IMR-90 (cell line): Measurements from ENCODE around the gene FXN. TPM values are rescaled to one million over a fixed set of nuclear protein-coding genes. Genes with fewer than 3 reads are reported as not detected.
A peak's percentile ranks its signal among the peaks of the same experiment; 100 is the strongest.

Source experiments
- ATAC-seq: fragments of 200-7000 bp; cut with Tn5 transposase; 2 replicates; pipeline ENCODE4 v1.9.1; 2020; ENCODE audit warnings: low read depth, mild to moderate bottlenecking, moderate library complexity
- BruUV-seq: library from RNA; stranded (reverse); fragments of 400-500 nt; replicated peaks from 2 replicates; lab custom pipeline; 2021; lab: Mats Ljungman, UMichigan
- CTCF ChIA-PET: fragments of 300-600 bp; formaldehyde crosslinking; extraction: SDS; loops from one replicate; lab custom pipeline; 2021; ENCODE audit warnings: antibody characterized with exemption; lab: Yijun Ruan, JAX
- POLR2A ChIA-PET: fragments of 300-600 bp; sonication (Branson Sonifier 250); formaldehyde crosslinking; loops from one replicate; lab custom pipeline; 2022; ENCODE audit warnings: antibody characterized with exemption; ENCODE audit not compliant: unreplicated experiment; lab: Charles Lee
- DNase-seq: peaks from one replicate; pipeline ENCODE4 v3.0.0; 2013
- H2AFZ ChIP-seq: replicated peaks from 2 replicates; pipeline ENCODE3; 2013; ENCODE audit warnings: low read length, mild to moderate bottlenecking; ENCODE audit not compliant: poor library complexity
- H2AK5ac ChIP-seq: 2 replicates; pipeline ENCODE4 v1.6.1; 2013; ENCODE audit warnings: low read depth, low read length, inconsistent platforms
- H2AK9ac ChIP-seq: replicated peaks from 2 replicates; pipeline ENCODE3; 2013; ENCODE audit warnings: mild to moderate bottlenecking, low read depth, low read length, moderate library complexity; ENCODE audit not compliant: poor library complexity
- H2BK120ac ChIP-seq: 2 replicates; pipeline ENCODE4 v1.6.1; 2013; ENCODE audit warnings: low read depth, low read length, inconsistent platforms
- H2BK15ac ChIP-seq: 3 replicates; pipeline ENCODE4 v1.6.1; 2013; ENCODE audit warnings: low read depth, low read length, inconsistent platforms
- H2BK20ac ChIP-seq: 2 replicates; pipeline ENCODE4 v1.6.1; 2013; ENCODE audit warnings: low read depth, mild to moderate bottlenecking, inconsistent platforms, low read length, moderate library complexity
- H2BK5ac ChIP-seq: 2 replicates; pipeline ENCODE4 v1.6.1; 2013; ENCODE audit warnings: mild to moderate bottlenecking, low read depth, low read length, inconsistent platforms; ENCODE audit not compliant: poor library complexity, severe bottlenecking
- H3K14ac ChIP-seq: replicated peaks from 2 replicates; pipeline ENCODE4 v1.6.1; 2013; ENCODE audit warnings: low read depth, low read length, inconsistent platforms
- H3K18ac ChIP-seq: 2 replicates; pipeline ENCODE4 v1.6.1; 2013; ENCODE audit warnings: low read depth, low read length, control low read depth
- H3K23ac ChIP-seq: 2 replicates; pipeline ENCODE4 v1.6.1; 2013; ENCODE audit warnings: low read depth, low read length, inconsistent platforms
- H3K27ac ChIP-seq: 2 replicates; pipeline ENCODE4 v1.5.1; 2013; ENCODE audit warnings: mild to moderate bottlenecking, control low read depth, low read length; ENCODE audit not compliant: insufficient read depth
- H3K27me3 ChIP-seq: 2 replicates; pipeline ENCODE4 v1.6.1; 2013; ENCODE audit warnings: low read length; ENCODE audit not compliant: control insufficient read depth, insufficient read depth
- H3K36me3 ChIP-seq: 2 replicates; pipeline ENCODE4 v1.6.1; 2013; ENCODE audit warnings: low read length, mixed read lengths; ENCODE audit not compliant: control insufficient read depth, insufficient read depth
- H3K4ac ChIP-seq: 2 replicates; pipeline ENCODE4 v1.6.1; 2013; ENCODE audit warnings: low read depth, low read length, inconsistent platforms
- H3K4me1 ChIP-seq: 2 replicates; pipeline ENCODE4 v1.6.1; 2013; ENCODE audit warnings: low read length, mixed read lengths; ENCODE audit not compliant: control insufficient read depth, insufficient read depth
- H3K4me2 ChIP-seq: 2 replicates; pipeline ENCODE4 v1.6.1; 2013; ENCODE audit warnings: low read depth, mild to moderate bottlenecking, control low read depth, low read length, moderate library complexity
- H3K4me3 ChIP-seq: 2 replicates; pipeline ENCODE4 v1.5.1; 2013; ENCODE audit warnings: low read depth, mild to moderate bottlenecking, control low read depth, low read length, moderate library complexity; ENCODE audit not compliant: insufficient read depth
- H3K56ac ChIP-seq: 2 replicates; pipeline ENCODE4 v1.6.1; 2013; ENCODE audit warnings: low read length, inconsistent platforms; ENCODE audit not compliant: insufficient read depth; ENCODE audit errors: extremely low read depth
- H3K79me1 ChIP-seq, 2 experiments: 2 replicates each; pipeline ENCODE4 v1.6.1; 2013; ENCODE audit warnings: low read length in 2 of 2, inconsistent platforms in 1 of 2, low read depth in 1 of 2
- H3K9ac ChIP-seq: 2 replicates; pipeline ENCODE4 v1.6.1; 2013; ENCODE audit warnings: low read depth, low read length, control low read depth
- H3K9me1 ChIP-seq: 2 replicates; pipeline ENCODE4 v1.6.1; 2013; ENCODE audit warnings: low read length, inconsistent platforms; ENCODE audit not compliant: insufficient read depth
- H3K9me3 ChIP-seq: 2 replicates; pipeline ENCODE4 v1.6.1; 2013; ENCODE audit warnings: low read length; ENCODE audit not compliant: control insufficient read depth, insufficient read depth
- H4K20me1 ChIP-seq: 2 replicates; pipeline ENCODE4 v1.6.1; 2013; ENCODE audit warnings: low read length, inconsistent platforms; ENCODE audit not compliant: insufficient read depth
- H4K5ac ChIP-seq: 2 replicates; pipeline ENCODE4 v1.6.1; 2013; ENCODE audit warnings: mild to moderate bottlenecking, low read depth, low read length, control low read depth
- H4K8ac ChIP-seq, 2 experiments: 2 replicates each; pipeline ENCODE4 v1.6.1; 2013; ENCODE audit warnings: low read depth in 2 of 2, low read length in 2 of 2, control low read depth in 1 of 2, inconsistent platforms in 1 of 2
- H4K91ac ChIP-seq: 2 replicates; pipeline ENCODE4 v1.6.1; 2013; ENCODE audit warnings: low read depth, low read length, inconsistent platforms; ENCODE audit not compliant: insufficient read depth
- BHLHE40 ChIP-seq: fragments of 150-350 bp; IDR thresholded peaks from 2 replicates; pipeline ENCODE4 v1.6.1; 2016; ENCODE audit warnings: mild to moderate bottlenecking, low read depth, low read length
- CEBPB ChIP-seq: IDR thresholded peaks from 2 replicates; pipeline ENCODE4 v1.6.1; 2012; ENCODE audit warnings: low read depth, low read length, improper control_type of control experiment
- CHD1 ChIP-seq: IDR thresholded peaks from 2 replicates; pipeline ENCODE4 v1.6.1; 2012; ENCODE audit warnings: low read depth, low read length, improper control_type of control experiment
- ELK1 ChIP-seq: fragments of 150-350 bp; IDR thresholded peaks from 2 replicates; pipeline ENCODE4 v1.6.1; 2016; ENCODE audit warnings: low read depth, mild to moderate bottlenecking, low read length, moderate library complexity, borderline replicate concordance
- MAZ ChIP-seq: IDR thresholded peaks from 2 replicates; pipeline ENCODE4 v1.6.1; 2012; ENCODE audit warnings: low read depth, mild to moderate bottlenecking, low read length, improper control_type of control experiment, moderate library complexity, borderline replicate concordance
- MXI1 ChIP-seq: IDR thresholded peaks from 2 replicates; pipeline ENCODE4 v1.6.1; 2012; ENCODE audit warnings: low read depth, mild to moderate bottlenecking, low read length, moderate library complexity, borderline replicate concordance
- NFE2L2 ChIP-seq: fragments of 150-350 bp; IDR thresholded peaks from 2 replicates; pipeline ENCODE4 v1.6.1; 2016; ENCODE audit warnings: low read depth, mild to moderate bottlenecking, low read length
- POLR2A ChIP-seq: IDR thresholded peaks from 2 replicates; pipeline ENCODE4 v1.6.1; 2012; ENCODE audit warnings: mild to moderate bottlenecking, low read depth, low read length
- RAD21 ChIP-seq: IDR thresholded peaks from 2 replicates; pipeline ENCODE4 v1.6.1; 2012; ENCODE audit warnings: low read length, improper control_type of control experiment
- RCOR1 ChIP-seq: IDR thresholded peaks from 2 replicates; pipeline ENCODE4 v1.6.1; 2012; ENCODE audit warnings: mild to moderate bottlenecking, low read length, improper control_type of control experiment; ENCODE audit not compliant: insufficient replicate concordance
- RFX5 ChIP-seq: IDR thresholded peaks from 2 replicates; pipeline ENCODE4 v1.8.0; 2012; ENCODE audit warnings: low read depth, mild to moderate bottlenecking, low read length, moderate library complexity
- WGBS, 2 experiments: methylation state at CpG; one replicate each; pipeline versions ENCODE4 v1.1.5 to v1.1.7; 2013; ENCODE audit warnings: missing lambda C conversion rate in 2 of 2; ENCODE audit not compliant: insufficient read length in 1 of 2; ENCODE audit errors: extremely low coverage in 2 of 2; 5-methylcytosine and 5-hydroxymethylcytosine counted together
- dilution Hi-C: fragments of 300-500 bp; cut with HindIII; formaldehyde crosslinking; loops from one replicate; pipeline ENCODE4 v1.14.3; 2018; ENCODE audit warnings: low sequenced_read_pairs; ENCODE audit not compliant: unreplicated experiment
- in situ Hi-C: fragments of 300-500 bp; cut with MboI; formaldehyde crosslinking; loops from 3 replicates; pipeline ENCODE4 v1.14.3; 2019; ENCODE audit warnings: low sequenced_read_pairs, inconsistent platforms, mixed read lengths
- intact Hi-C: fragments of 100-400 bp; cut with micrococcal nuclease; formaldehyde crosslinking; loops from 2 replicates; pipeline ENCODE4 v1.10.0; 2022
- polyA plus RNA-seq, 3 experiments: library from polyadenylated mRNA; depleted of rRNA; stranded (reverse); fragments of >200 nt; gene quantifications; 2 replicates each; pipeline ENCODE4 v1.2.3, GENCODE V29; 2012; ENCODE audit warnings: low replicate concordance in 1 of 3
- total RNA-seq: library from RNA; depleted of rRNA; stranded (reverse); fragments of >200 nt; gene quantifications from 2 replicates; pipeline ENCODE4 v1.2.3, GENCODE V29; 2012

The FXN gene
- total and polyA plus RNA-seq, 2 of the 4 experiments (the other 2 are of a cell fraction): 3.9 to 18.1 TPM

- no peak overlapping the region; the same call in 1 of the 2 replicates for H3K23ac ChIP-seq
- in situ Hi-C loops (no loop called here), dilution Hi-C loops (no loop called here), intact Hi-C loops (no loop called here)
- no peaks in the 10 kb centered on the region for H3K9me3 ChIP-seq
- no peak overlapping the region for H3K9ac ChIP-seq
- DNase-seq (no peak), ATAC-seq (no peak)
- H2BK120ac ChIP-seq: no peak overlapping the region
- H3K36me3 ChIP-seq: no peaks in the 10 kb centered on the region
- no peaks in the 10 kb centered on the region for H3K27me3 ChIP-seq
- peaks cover 8% of the 10 kb centered on the region for H3K4me1 ChIP-seq
- H2BK20ac ChIP-seq: no peak overlapping the region
- no peak overlapping the region for H4K91ac ChIP-seq
- peak overlapping the region; percentile 55; the same call in 1 of the 2 replicates for H3K4ac ChIP-seq
- no peak overlapping the region for H4K5ac ChIP-seq
- H3K18ac ChIP-seq: no peak overlapping the region
- ChIA-PET CTCF (interaction anchor here (1.0 kb wide), 1 partner anchor 23 kb away, joined by 3 read pairs; no protein-coding TSS in a partner anchor), POLR2A (interaction anchor here (0.5 kb wide), 1 partner anchor 85 kb away, joined by 3 read pairs; no protein-coding TSS in a partner anchor)
- no peak overlapping the region; the same call in 1 of the 2 replicates for H2AK5ac ChIP-seq
- H3K56ac ChIP-seq: no peak overlapping the region
- H3K27ac ChIP-seq: no peak overlapping the region
- H2AFZ ChIP-seq: peak overlapping the region; percentile 8
- TF ChIP-seq MAZ (no peak), NFE2L2 (no peak), CHD1 (no peak), RFX5 (no peak), CEBPB (no peak), POLR2A (no peak), RCOR1 (no peak), ELK1 (no peak), MXI1 (no peak), BHLHE40 (no peak), RAD21 (no peak)
- 89% methylated on average over 3 of the region's 7 CpGs; no CpG with 5 or more reads in 1 of the 2 experiments for WGBS, 2 experiments
- H4K8ac ChIP-seq: no peak overlapping the region
- no peak overlapping the region for H2BK5ac ChIP-seq
- BruUV-seq: no TSS peak
- 0 out of 2 replicates have a peak overlapping the region, but pooled peaks have one; percentile 4 for H3K14ac ChIP-seq
- H2BK15ac ChIP-seq: no peak overlapping the region
- H2AK9ac ChIP-seq: no peak overlapping the region
- no peak overlapping the region for H3K4me3 ChIP-seq
- H3K79me1 ChIP-seq: peaks cover 15 to 56% of the 10 kb centered on the region in 2 experiments; a peak in 3 of 4 replicates
- H4K20me1 ChIP-seq: peaks cover 9% of the 10 kb centered on the region
- H3K9me1 ChIP-seq: peaks cover 15% of the 10 kb centered on the region
- no peak overlapping the region for H3K4me2 ChIP-seq
Measured at GRCh38 chr9:69136779-69137178, 101.2 kb downstream of the FXN start.
